Adrenal gland (tissue), 12 donors: Measurements from ENCODE around the gene CPLX4. TPM values are rescaled to one million over a fixed set of nuclear protein-coding genes. Genes with fewer than 3 reads are reported as not detected.

ENCODE experiments used
- DNase-seq, 7 donors: peaks; one replicate each; pipeline ENCODE4 v3.0.0-alpha.2; 2019 to 2020
- H3K27ac ChIP-seq, 5 donors: fragments of 200-600 bp; sonication (generic) in 4 of 5; 1 replicate in 3 of 5; 2 replicates in 2 of 5; pipeline versions ENCODE4 v1.5.1 to v1.8.0; 2016 to 2020; ENCODE audit warnings: mild to moderate bottlenecking in 1 of 5
- H3K27me3 ChIP-seq: fragments of 200-600 bp; 2 replicates; pipeline ENCODE4 v1.8.0; 2021
- H3K36me3 ChIP-seq, 2 donors: fragments of 200-600 bp; replicated peaks in 1 of 2; 1 replicate in 1 of 2; 2 replicates in 1 of 2; pipeline versions ENCODE4 v1.5.1 to v1.8.0; 2018 to 2022
- H3K4me1 ChIP-seq, 2 donors: fragments of 200-600 bp; replicated peaks in 1 of 2; 1 replicate in 1 of 2; 2 replicates in 1 of 2; pipeline versions ENCODE4 v1.5.1 to v1.8.0; 2018 to 2021
- H3K4me3 ChIP-seq, 4 donors: fragments of 200-600 bp; sonication (generic) in 3 of 4; one replicate each; pipeline ENCODE4 v1.5.1; 2016 to 2018
- H3K9me3 ChIP-seq, 3 donors: fragments of 200-600 bp; sonication (generic) in 1 of 3; replicated peaks in 1 of 3; 1 replicate in 2 of 3; 2 replicates in 1 of 3; pipeline versions ENCODE4 v1.5.1 to v1.8.0; 2016 to 2021
- POLR2A ChIP-seq, 2 donors: fragments of 450-650 bp; IDR thresholded peaks; one replicate each; pipeline ENCODE4 v1.6.1; 2017; ENCODE audit warnings: antibody characterized with exemption in 2 of 2, mild to moderate bottlenecking in 2 of 2, moderate library complexity in 1 of 2
- WGBS, 4 donors: extraction: QIAGEN DNeasy Blood & Tissue Kit in 2 of 4; methylation state at CpG; one replicate each; pipeline versions ENCODE4 v1.1.5 to v1.1.7; 2013 to 2017; 5-methylcytosine and 5-hydroxymethylcytosine counted together
- intact Hi-C, 2 donors: fragments of 100-400 bp; cut with DNase I; formaldehyde crosslinking; loops; one replicate each; pipeline versions ENCODE4 v1.14.1 to v1.15.0; 2022 to 2023
- polyA plus RNA-seq, 3 donors: library from polyadenylated mRNA; stranded (reverse); fragments of 200-250 nt in 2 of 3; fragments of 350-450 nt in 1 of 3; fragmentation: Illumina TruSeq in 1 of 3; extraction: RNeasy Lipid Tissue Mini Kit (QIAGEN cat#74804) in 1 of 3; gene quantifications; one replicate each; pipeline ENCODE4 v1.2.3, GENCODE V29; 2013 to 2014
- total RNA-seq, 9 donors: library from RNA; depleted of rRNA in 4 of 9; stranded (reverse); fragments of >200 nt in 4 of 9; fragments of 120-200 nt in 1 of 9; fragmentation: NEBNext Ultra II Directional in 1 of 9; extraction: Animal tissue kit (Norgen Biotek cat#: 25700) in 1 of 9; gene quantifications; one replicate each; pipeline versions ENCODE4 v1.1.0 to v1.2.4, GENCODE V29; 2013 to 2023
- TF ChIP-seq, protein P1 (sequence below), 6 experiments: fragments of 450-650 bp in 4 of 6; fragments of 200-600 bp in 2 of 6; sonication (generic) in 1 of 6; IDR thresholded peaks; 1 replicate in 5 of 6; 2 replicates in 1 of 6; pipeline versions ENCODE4 v1.5.1 to v1.8.0; 2016 to 2021; ENCODE audit warnings: antibody characterized with exemption in 6 of 6, mild to moderate bottlenecking in 2 of 6, moderate library complexity in 1 of 6
- donor health status: healthy with polysubstance abuse.
- donor health status: Bipolar disorder and iron deficiency.
- donor health status: DM: yes; HTN: yes; CAD: no.
- donor health status: DM: no; HTN: no; CAD: no.
- donor health status: DM: no; HTN: no; CAD: no.
- donor health status: DM: yes; HTN: yes; CAD: no.

CPLX4 gene
- total and polyA plus RNA-seq, 12 donors = 0.11 TPM; not detected in 11

DNA sequence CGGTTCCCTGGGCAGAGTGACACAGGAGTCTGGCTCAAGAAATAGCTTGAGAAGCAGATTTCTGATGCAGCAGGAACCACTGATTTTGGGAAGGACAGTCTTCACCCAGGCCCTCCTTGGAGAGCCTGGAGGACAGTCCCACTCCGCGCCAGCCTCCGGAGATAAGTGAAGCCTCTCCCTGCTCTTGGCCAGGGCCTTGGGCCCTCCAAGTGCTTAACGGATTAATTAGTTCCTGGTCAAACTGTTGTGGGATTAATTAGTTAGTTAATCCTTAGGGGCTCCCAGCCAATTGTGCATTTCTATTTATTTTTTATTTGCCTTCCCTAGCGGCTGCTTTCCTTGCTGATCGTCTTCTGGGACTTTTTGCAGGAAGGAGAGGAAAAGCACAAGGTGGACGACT, 19.6 kb downstream of the CPLX4 start:
- H3K36me3 ChIP-seq = no peaks in the 10 kb centered on the region
- WGBS, 4 donors = 72 to 83% (median 75%) methylated on average over 6 to 8 of the region's 8 CpGs
- no peak overlapping the region for H3K27ac ChIP-seq
- H3K4me3 ChIP-seq = no peak overlapping the region
- intact Hi-C loops = no loop called here
- TF ChIP-seq, protein P1, sequence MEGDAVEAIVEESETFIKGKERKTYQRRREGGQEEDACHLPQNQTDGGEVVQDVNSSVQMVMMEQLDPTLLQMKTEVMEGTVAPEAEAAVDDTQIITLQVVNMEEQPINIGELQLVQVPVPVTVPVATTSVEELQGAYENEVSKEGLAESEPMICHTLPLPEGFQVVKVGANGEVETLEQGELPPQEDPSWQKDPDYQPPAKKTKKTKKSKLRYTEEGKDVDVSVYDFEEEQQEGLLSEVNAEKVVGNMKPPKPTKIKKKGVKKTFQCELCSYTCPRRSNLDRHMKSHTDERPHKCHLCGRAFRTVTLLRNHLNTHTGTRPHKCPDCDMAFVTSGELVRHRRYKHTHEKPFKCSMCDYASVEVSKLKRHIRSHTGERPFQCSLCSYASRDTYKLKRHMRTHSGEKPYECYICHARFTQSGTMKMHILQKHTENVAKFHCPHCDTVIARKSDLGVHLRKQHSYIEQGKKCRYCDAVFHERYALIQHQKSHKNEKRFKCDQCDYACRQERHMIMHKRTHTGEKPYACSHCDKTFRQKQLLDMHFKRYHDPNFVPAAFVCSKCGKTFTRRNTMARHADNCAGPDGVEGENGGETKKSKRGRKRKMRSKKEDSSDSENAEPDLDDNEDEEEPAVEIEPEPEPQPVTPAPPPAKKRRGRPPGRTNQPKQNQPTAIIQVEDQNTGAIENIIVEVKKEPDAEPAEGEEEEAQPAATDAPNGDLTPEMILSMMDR (IDR thresholded peaks at IDR 0.05) = no peak
- no peak for TF ChIP-seq POLR2A (IDR thresholded peaks at IDR 0.05)
- peaks cover 3% of the 10 kb centered on the region for H3K27me3 ChIP-seq
- no peaks in the 10 kb centered on the region for H3K4me1 ChIP-seq
- DNase-seq = no peak
- no peaks in the 10 kb centered on the region for H3K9me3 ChIP-seq

DNA sequence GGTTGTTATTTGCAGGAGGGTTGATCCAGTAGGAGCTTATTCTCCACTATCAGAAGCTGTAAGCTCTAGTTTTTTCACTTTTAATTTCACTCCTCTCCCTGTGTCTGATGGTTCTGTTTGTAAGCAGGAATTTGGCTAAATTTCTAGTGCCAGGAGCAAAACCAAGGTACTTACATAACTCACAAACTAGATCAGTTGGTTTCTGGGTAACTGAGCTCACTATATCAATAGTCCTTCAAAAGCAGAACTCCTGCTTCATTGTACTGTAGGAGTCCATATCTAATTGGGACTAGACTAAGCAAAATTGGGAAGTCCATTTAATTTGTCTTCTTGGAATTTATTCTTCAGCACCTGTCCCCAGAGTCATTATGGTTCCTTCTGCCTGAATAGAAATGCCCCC, 25.1 kb downstream of the CPLX4 start:
- no peak for TF ChIP-seq POLR2A (IDR thresholded peaks at IDR 0.05)
- TF ChIP-seq, protein P1 (IDR thresholded peaks at IDR 0.05) = no peak

DNA sequence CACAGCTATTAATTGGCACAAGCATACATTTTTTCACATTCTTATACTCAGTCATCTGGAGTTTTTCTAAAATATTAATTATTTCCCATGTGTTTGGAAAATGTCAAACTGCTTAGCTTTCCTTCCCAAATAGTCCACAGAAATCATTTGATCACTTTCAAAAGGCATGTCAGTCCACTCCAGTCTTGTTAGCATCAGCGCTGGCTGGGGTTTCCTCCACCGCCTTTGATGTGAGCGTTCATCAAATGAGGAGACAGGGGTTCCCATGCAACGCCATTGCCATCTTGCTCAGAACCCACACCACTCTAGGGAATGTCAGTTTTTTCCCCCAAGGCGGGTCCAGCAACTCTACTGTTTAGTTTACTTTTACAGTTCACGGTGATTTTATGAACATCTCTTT, 32.1 kb downstream of the CPLX4 start:
- H3K4me1 ChIP-seq = no peaks in the 10 kb centered on the region
- DNase-seq = no peak
- no peak overlapping the region for H3K4me3 ChIP-seq
- intact Hi-C loops = no loop called here
- WGBS, 4 donors = 73 to 80% (median 77%) methylated on average over 6 of the region's 6 CpGs
- no peak overlapping the region for H3K27ac ChIP-seq
- H3K9me3 ChIP-seq = no peaks in the 10 kb centered on the region
- no peak for TF ChIP-seq POLR2A (IDR thresholded peaks at IDR 0.05)
- TF ChIP-seq, protein P1 (IDR thresholded peaks at IDR 0.05) = no peak
- H3K36me3 ChIP-seq = no peaks in the 10 kb centered on the region
- peaks cover 16% of the 10 kb centered on the region for H3K27me3 ChIP-seq

More for the DNA sequence above, 25.1 kb downstream of the CPLX4 start:
- no peaks in the 10 kb centered on the region for H3K4me1 ChIP-seq
- H3K4me3 ChIP-seq = no peak overlapping the region
- no peaks in the 10 kb centered on the region for H3K36me3 ChIP-seq
- H3K27me3 ChIP-seq = peaks cover 3% of the 10 kb centered on the region
- no peak overlapping the region for H3K27ac ChIP-seq
- intact Hi-C loops = no loop called here
- DNase-seq = no peak
- H3K9me3 ChIP-seq = no peaks in the 10 kb centered on the region

DNA sequence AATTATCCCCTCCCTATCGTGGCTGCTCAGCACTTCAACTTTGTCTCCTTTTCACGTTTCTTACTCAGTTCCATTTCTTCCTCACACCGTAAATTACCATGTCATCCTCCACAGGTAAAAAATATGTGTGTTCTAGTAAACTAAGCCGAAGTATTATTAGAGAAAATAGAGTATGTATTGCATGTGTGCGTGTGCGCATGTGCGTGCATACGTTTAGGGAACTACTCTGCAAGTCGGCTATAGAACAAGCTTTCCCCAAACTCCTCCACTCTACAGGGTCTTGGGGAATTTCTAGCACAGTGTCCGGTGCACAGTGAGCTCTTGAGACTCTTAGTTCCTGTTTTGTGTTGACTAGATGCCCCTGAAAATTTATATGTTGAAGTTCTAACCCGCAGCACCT, 36.1 kb downstream of the CPLX4 start:
- Histone ChIP-seq H3K4me1 (no peaks in the 10 kb centered on the region), H3K9me3 (no peaks in the 10 kb centered on the region), H3K27me3 (peaks cover 30% of the 10 kb centered on the region), H3K27ac (no peak overlapping the region), H3K36me3 (no peaks in the 10 kb centered on the region), H3K4me3 (no peak overlapping the region)
- TF ChIP-seq, protein P1 (IDR thresholded peaks at IDR 0.05) = no peak
- TF ChIP-seq POLR2A (IDR thresholded peaks at IDR 0.05) = no peak
- 76 to 81% (median 78%) methylated on average over 11 of the region's 11 CpGs for WGBS, 4 donors
- intact Hi-C loops = no loop called here
- DNase-seq = no peak
